GM23338 (cell line): ENCODE results near the gene RIPOR3. TPM values are rescaled to one million over a fixed set of nuclear protein-coding genes. Genes with fewer than 3 reads are reported as not detected.

Experiments used
- ATAC-seq: fragments of 200-7000 bp; cut with Tn5 transposase; 3 replicates; pipeline ENCODE4 v1.9.1; 2020
- DNase-seq: peaks from one replicate; pipeline ENCODE4 v3.0.0-alpha.2; 2015; ENCODE audit warnings: low spot score
- H2AFZ ChIP-seq: fragments of 200-600 bp; sonication (generic); 2 replicates; pipeline ENCODE4 v1.8.0; 2016; ENCODE audit warnings: antibody characterized with exemption, mild to moderate bottlenecking, moderate library complexity
- H3F3A ChIP-seq: fragments of 200-600 bp; sonication (generic); replicated peaks from 2 replicates; pipeline ENCODE4 v1.8.0; 2017; ENCODE audit warnings: antibody characterized with exemption, mixed run types, low read depth
- H3K27ac ChIP-seq: fragments of 200-600 bp; sonication (generic); 2 replicates; pipeline ENCODE4 v1.6.1; 2016; ENCODE audit warnings: low read depth
- H3K27me3 ChIP-seq: fragments of 200-600 bp; sonication (generic); 2 replicates; pipeline ENCODE4 v1.8.0; 2016; ENCODE audit warnings: mild to moderate bottlenecking, mixed run types, moderate library complexity; ENCODE audit not compliant: insufficient read depth
- H3K36me3 ChIP-seq: fragments of 200-600 bp; sonication (generic); 2 replicates; pipeline ENCODE4 v1.8.0; 2016; ENCODE audit warnings: mild to moderate bottlenecking; ENCODE audit not compliant: insufficient read depth
- H3K4me1 ChIP-seq: fragments of 200-600 bp; sonication (generic); 2 replicates; pipeline ENCODE4 v1.8.0; 2016; ENCODE audit warnings: mild to moderate bottlenecking, moderate library complexity; ENCODE audit not compliant: insufficient read depth
- H3K4me2 ChIP-seq: fragments of 200-600 bp; sonication (generic); 2 replicates; pipeline ENCODE4 v1.7.1; 2017; ENCODE audit warnings: mixed run types
- H3K4me3 ChIP-seq: fragments of 200-600 bp; sonication (generic); 2 replicates; pipeline ENCODE4 v1.6.1; 2016; ENCODE audit warnings: mixed run types
- H3K79me2 ChIP-seq: fragments of 200-600 bp; sonication (generic); replicated peaks from 2 replicates; pipeline ENCODE4 v1.8.0; 2017; ENCODE audit warnings: mild to moderate bottlenecking; ENCODE audit not compliant: insufficient read depth
- H3K9me2 ChIP-seq: fragments of 200-600 bp; sonication (generic); 2 replicates; pipeline ENCODE4 v1.8.0; 2017; ENCODE audit not compliant: insufficient read depth
- H4K20me1 ChIP-seq: fragments of 200-600 bp; sonication (generic); replicated peaks from 2 replicates; pipeline ENCODE4 v1.8.0; 2017; ENCODE audit warnings: mild to moderate bottlenecking; ENCODE audit not compliant: insufficient read depth
- H3K27ac Mint-ChIP-seq: 2 replicates; pipeline ENCODE4 v1.8.0; 2020; ENCODE audit warnings: inconsistent platforms, mild to moderate bottlenecking, moderate library complexity, mixed read lengths
- H3K27me3 Mint-ChIP-seq: 3 replicates; pipeline ENCODE4 v1.8.0; 2022; ENCODE audit warnings: low read depth, mild to moderate bottlenecking, moderate library complexity, mixed read lengths, inconsistent platforms; ENCODE audit not compliant: insufficient read depth, poor library complexity
- H3K36me3 Mint-ChIP-seq: 3 replicates; pipeline ENCODE4 v1.8.0; 2021; ENCODE audit warnings: low read depth, mild to moderate bottlenecking, inconsistent platforms, moderate library complexity, mixed read lengths
- H3K4me1 Mint-ChIP-seq: 3 replicates; pipeline ENCODE4 v1.8.0; 2020; ENCODE audit warnings: mild to moderate bottlenecking, inconsistent platforms, mixed read lengths
- H3K4me3 Mint-ChIP-seq: 3 replicates; pipeline ENCODE4 v1.8.0; 2021; ENCODE audit warnings: moderate library complexity, mild to moderate bottlenecking, inconsistent platforms, mixed read lengths
- H3K9me3 Mint-ChIP-seq: 3 replicates; pipeline ENCODE4 v1.8.0; 2020; ENCODE audit warnings: moderate library complexity, mild to moderate bottlenecking, inconsistent platforms, mixed read lengths
- CREB1 ChIP-seq: fragments of 250-450 bp; sonication (Bioruptor Pico); IDR thresholded peaks from 2 replicates; pipeline ENCODE4 v1.5.0; 2020; ENCODE audit warnings: low read depth, mild to moderate bottlenecking, moderate library complexity
- ZNF331 ChIP-seq: fragments of 250-450 bp; sonication (Bioruptor Pico); IDR thresholded peaks from 2 replicates; pipeline ENCODE4 v1.5.0; 2020; ENCODE audit warnings: low read depth, mild to moderate bottlenecking, moderate library complexity
- polyA plus RNA-seq: library from polyadenylated mRNA; unstranded; fragments of >200 nt; fragmentation: Nextera tagmentation; extraction: Ambion mirVana; gene quantifications from 2 replicates; pipeline ENCODE4 v1.2.1, GENCODE V29; 2016
- total RNA-seq: library from RNA; depleted of rRNA; stranded (reverse); fragments of >200 nt; shearing (Covaris generic); gene quantifications from 2 replicates; pipeline ENCODE4 v1.2.3, GENCODE V29; 2014
- TF ChIP-seq, protein P1 (sequence below): fragments of 250-450 bp; sonication (Bioruptor Pico); IDR thresholded peaks from 2 replicates; pipeline ENCODE4 v1.5.0; 2020; ENCODE audit warnings: mild to moderate bottlenecking, moderate library complexity
- TF ChIP-seq, protein P2 (sequence below), 2 experiments: fragments of 200-600 bp in 1 of 2; sonication (generic) in 1 of 2; conservative IDR thresholded peaks; 2 replicates each; pipeline versions ENCODE4 v1.5.1 to v1.6.1; 2016 to 2017; ENCODE audit warnings: antibody characterized with exemption in 2 of 2, low read depth in 2 of 2, mild to moderate bottlenecking in 2 of 2, moderate library complexity in 1 of 2

Gene RIPOR3
- total and polyA plus RNA-seq, 2 experiments from 2014 or later = 4.9 to 6.3 TPM

DNA sequence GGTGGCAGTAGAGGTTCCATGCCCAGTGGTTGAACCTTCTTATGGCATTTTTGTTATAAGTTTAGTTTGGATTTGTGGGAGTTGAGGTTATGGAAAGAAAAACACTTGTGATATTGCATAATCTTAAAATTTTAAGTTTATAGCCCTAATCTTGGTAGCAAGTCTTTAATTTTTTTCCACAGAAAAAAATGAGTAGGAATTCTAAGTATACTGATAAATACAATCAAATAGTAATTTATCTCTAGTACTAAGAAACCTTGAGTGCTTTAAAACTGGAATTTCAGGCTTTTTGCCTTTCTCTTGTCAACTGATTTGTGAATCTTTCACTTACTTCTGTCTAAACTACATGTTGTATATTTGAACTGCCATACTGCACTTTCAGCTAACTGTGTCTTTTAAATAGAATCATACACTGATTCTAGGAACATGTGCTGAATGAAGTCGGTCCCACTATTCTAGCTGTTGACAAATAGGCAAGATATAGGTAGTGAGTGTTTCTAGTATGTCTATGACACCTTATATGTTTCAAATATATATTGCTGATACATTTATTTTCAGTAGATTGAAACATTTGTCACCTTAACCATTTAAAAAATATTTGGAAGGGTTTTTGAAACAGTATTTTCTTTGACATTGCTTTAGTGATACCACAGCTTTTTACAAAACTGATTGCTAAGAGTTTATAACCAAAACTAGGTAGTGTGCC lies 42.5 kb upstream of the RIPOR3 start (continued):
- TF ChIP-seq, protein P1, sequence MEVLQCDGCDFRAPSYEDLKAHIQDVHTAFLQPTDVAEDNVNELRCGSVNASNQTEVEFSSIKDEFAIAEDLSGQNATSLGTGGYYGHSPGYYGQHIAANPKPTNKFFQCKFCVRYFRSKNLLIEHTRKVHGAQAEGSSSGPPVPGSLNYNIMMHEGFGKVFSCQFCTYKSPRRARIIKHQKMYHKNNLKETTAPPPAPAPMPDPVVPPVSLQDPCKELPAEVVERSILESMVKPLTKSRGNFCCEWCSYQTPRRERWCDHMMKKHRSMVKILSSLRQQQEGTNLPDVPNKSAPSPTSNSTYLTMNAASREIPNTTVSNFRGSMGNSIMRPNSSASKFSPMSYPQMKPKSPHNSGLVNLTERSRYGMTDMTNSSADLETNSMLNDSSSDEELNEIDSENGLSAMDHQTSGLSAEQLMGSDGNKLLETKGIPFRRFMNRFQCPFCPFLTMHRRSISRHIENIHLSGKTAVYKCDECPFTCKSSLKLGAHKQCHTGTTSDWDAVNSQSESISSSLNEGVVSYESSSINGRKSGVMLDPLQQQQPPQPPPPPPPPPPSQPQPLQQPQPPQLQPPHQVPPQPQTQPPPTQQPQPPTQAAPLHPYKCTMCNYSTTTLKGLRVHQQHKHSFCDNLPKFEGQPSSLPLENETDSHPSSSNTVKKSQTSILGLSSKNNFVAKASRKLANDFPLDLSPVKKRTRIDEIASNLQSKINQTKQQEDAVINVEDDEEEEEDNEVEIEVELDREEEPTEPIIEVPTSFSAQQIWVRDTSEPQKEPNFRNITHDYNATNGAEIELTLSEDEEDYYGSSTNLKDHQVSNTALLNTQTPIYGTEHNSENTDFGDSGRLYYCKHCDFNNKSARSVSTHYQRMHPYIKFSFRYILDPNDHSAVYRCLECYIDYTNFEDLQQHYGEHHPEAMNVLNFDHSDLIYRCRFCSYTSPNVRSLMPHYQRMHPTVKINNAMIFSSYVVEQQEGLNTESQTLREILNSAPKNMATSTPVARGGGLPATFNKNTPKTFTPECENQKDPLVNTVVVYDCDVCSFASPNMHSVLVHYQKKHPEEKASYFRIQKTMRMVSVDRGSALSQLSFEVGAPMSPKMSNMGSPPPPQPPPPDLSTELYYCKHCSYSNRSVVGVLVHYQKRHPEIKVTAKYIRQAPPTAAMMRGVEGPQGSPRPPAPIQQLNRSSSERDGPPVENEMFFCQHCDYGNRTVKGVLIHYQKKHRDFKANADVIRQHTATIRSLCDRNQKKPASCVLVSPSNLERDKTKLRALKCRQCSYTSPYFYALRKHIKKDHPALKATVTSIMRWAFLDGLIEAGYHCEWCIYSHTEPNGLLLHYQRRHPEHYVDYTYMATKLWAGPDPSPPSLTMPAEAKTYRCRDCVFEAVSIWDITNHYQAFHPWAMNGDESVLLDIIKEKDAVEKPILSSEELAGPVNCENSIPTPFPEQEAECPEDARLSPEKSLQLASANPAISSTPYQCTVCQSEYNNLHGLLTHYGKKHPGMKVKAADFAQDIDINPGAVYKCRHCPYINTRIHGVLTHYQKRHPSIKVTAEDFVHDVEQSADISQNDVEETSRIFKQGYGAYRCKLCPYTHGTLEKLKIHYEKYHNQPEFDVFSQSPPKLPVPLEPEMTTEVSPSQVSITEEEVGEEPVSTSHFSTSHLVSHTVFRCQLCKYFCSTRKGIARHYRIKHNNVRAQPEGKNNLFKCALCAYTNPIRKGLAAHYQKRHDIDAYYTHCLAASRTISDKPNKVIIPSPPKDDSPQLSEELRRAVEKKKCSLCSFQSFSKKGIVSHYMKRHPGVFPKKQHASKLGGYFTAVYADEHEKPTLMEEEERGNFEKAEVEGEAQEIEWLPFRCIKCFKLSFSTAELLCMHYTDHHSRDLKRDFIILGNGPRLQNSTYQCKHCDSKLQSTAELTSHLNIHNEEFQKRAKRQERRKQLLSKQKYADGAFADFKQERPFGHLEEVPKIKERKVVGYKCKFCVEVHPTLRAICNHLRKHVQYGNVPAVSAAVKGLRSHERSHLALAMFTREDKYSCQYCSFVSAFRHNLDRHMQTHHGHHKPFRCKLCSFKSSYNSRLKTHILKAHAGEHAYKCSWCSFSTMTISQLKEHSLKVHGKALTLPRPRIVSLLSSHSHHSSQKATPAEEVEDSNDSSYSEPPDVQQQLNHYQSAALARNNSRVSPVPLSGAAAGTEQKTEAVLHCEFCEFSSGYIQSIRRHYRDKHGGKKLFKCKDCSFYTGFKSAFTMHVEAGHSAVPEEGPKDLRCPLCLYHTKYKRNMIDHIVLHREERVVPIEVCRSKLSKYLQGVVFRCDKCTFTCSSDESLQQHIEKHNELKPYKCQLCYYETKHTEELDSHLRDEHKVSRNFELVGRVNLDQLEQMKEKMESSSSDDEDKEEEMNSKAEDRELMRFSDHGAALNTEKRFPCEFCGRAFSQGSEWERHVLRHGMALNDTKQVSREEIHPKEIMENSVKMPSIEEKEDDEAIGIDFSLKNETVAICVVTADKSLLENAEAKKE (CRISPR knock-in tag) = no peak
- TF ChIP-seq ZNF331 (CRISPR knock-in tag) = no peak

DNA sequence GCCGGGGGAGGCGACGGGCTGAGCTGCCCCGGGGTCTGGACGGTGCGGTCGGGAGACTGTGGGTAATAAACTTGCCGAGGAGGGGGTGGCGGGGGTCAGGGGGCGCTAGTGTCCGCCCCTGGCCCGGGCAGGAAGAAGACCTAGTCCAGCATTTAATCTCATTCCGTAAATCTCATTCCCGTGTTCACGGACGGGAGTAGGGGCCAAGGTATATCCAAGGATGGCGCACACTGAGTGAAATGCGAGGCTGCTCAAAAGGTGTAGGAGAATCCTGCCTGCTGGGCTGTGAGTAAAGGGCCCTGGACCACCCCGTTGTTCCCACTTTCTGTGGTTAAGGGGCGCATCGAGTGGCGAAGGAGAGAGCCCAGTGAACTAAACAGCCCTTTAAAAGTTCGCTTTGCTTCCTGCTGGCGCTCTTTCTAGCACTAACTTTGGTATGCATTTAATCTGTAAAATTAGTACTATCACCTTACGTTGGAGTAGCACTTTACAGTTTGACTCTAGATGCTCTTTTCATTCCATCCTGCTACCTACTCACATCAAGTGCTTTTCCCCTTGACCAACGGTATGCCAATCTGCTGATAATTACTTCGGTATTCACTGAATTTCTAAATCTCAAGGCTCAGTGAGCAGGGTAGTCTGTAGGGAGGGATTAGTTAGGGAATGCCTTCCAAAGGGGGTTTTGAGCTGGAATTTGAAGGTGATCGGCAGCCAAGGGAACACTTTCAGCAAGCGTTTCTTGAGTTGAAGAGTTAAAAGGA lies 40.8 kb upstream of the RIPOR3 start:
- H3K4me1 ChIP-seq = peaks cover 31% of the 10 kb centered on the region
- peak overlapping the region; percentile 84 for H3K4me2 ChIP-seq
- no peaks in the 10 kb centered on the region for H3K36me3 ChIP-seq
- peaks cover 11% of the 10 kb centered on the region; the same call in 1 of the 2 replicates for H3F3A ChIP-seq
- no peaks in the 10 kb centered on the region for H3K9me3 Mint-ChIP-seq
- H3K4me3 ChIP-seq = peak overlapping the region; percentile 61
- no peaks in the 10 kb centered on the region for H3K9me2 ChIP-seq
- no peak for TF ChIP-seq ZNF331 (CRISPR knock-in tag)
- no peak for TF ChIP-seq CREB1 (CRISPR knock-in tag)
- TF ChIP-seq, protein P2, sequence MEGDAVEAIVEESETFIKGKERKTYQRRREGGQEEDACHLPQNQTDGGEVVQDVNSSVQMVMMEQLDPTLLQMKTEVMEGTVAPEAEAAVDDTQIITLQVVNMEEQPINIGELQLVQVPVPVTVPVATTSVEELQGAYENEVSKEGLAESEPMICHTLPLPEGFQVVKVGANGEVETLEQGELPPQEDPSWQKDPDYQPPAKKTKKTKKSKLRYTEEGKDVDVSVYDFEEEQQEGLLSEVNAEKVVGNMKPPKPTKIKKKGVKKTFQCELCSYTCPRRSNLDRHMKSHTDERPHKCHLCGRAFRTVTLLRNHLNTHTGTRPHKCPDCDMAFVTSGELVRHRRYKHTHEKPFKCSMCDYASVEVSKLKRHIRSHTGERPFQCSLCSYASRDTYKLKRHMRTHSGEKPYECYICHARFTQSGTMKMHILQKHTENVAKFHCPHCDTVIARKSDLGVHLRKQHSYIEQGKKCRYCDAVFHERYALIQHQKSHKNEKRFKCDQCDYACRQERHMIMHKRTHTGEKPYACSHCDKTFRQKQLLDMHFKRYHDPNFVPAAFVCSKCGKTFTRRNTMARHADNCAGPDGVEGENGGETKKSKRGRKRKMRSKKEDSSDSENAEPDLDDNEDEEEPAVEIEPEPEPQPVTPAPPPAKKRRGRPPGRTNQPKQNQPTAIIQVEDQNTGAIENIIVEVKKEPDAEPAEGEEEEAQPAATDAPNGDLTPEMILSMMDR (conservative IDR thresholded peaks at IDR 0.05; ENCODE audit: low read depth in 2 of 2) = 0 out of 4 replicates have a peak, but pooled peaks of 1 of the 2 experiments have one; percentile 14
- TF ChIP-seq, protein P1 (CRISPR knock-in tag) = no peak
- H3K27ac ChIP-seq = peak overlapping the region; percentile 86
- peaks cover 15% of the 10 kb centered on the region for H3K27me3 Mint-ChIP-seq
- H3K4me1 Mint-ChIP-seq = peaks cover 29% of the 10 kb centered on the region
- peak overlapping the region; percentile 96 for H3K27ac Mint-ChIP-seq
- peak; percentile 16 for ATAC-seq
- H4K20me1 ChIP-seq = peaks cover 10% of the 10 kb centered on the region
- no peaks in the 10 kb centered on the region for H3K27me3 ChIP-seq
- no peak overlapping the region for H2AFZ ChIP-seq
- H3K36me3 Mint-ChIP-seq = peaks cover 15% of the 10 kb centered on the region
- peak overlapping the region; percentile 85 for H3K4me3 Mint-ChIP-seq
- peaks cover 56% of the 10 kb centered on the region for H3K79me2 ChIP-seq
- peak; percentile 61 for DNase-seq
